K562 (cell line): ENCODE measurements around the gene EN1.

Source experiments
- CTCF ChIP-seq, 3 experiments: IDR thresholded peaks in 2 of 3; conservative IDR thresholded peaks in 1 of 3; 2 replicates each; pipeline ENCODE4 v1.5.1; 2011 to 2012; ENCODE audit warnings: low read length in 3 of 3, mild to moderate bottlenecking in 3 of 3, control low read depth in 2 of 3, improper control_type of control experiment in 1 of 3, inconsistent platforms in 1 of 3, low read depth in 1 of 3, mixed read lengths in 1 of 3, moderate library complexity in 1 of 3; ENCODE audit not compliant: insufficient read depth in 2 of 3
- POLR2A ChIP-seq: fragments of 450-650 bp; conservative IDR thresholded peaks from 2 replicates; pipeline ENCODE4 v1.6.1; 2016
- RNF219 ChIP-seq: fragments of 250-450 bp; sonication (Bioruptor Pico); IDR thresholded peaks from 2 replicates; pipeline ENCODE4 v1.5.0; 2022; ENCODE audit warnings: mild to moderate bottlenecking

GRCh38 chr2:118832791-118833715 lies 14.4 kb downstream of the EN1 start:
- TF ChIP-seq POLR2A (no peak), CTCF (IDR thresholded peaks at IDR 0.05 in 2 of 3, conservative IDR thresholded peaks at IDR 0.05 in 1 of 3; ENCODE audit: insufficient read depth in 2 of 3, low read depth in 1 of 3, low read length in 3 of 3) (no peak), RNF219 (CRISPR knock-in tag) (no peak)
